Measurements from ENCODE around the gene WNT6. TPM values are rescaled to one million over a fixed set of nuclear protein-coding genes. Genes with fewer than 3 reads are reported as not detected.

Gene WNT6
- total and polyA plus RNA-seq, 2 of the 8 experiments (the other 6 are each of a cell fraction or from before 2014, with no cell fraction given): not detected

DNA sequence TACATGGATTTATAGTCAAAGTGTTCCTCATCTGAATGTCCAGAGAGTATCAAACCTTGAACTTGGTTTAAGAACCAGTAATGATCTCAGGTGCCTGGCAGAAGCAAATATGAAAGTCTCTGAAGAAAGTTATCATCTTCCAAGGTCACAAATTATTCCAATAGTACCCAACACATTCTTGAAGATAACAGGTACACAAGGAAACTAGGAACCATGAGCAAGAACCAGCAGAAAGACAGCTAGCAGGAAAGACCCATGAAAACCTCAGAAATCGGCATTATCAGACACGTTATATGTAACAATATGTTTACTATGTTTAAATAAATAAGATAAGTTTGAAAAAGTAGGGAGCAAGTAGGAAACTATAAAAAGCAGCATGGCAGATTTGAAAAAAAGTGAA is 22.1 kb upstream of the WNT6 start:
- no peak overlapping the region for H2AK5ac ChIP-seq (ENCODE audit: low read depth, low read length)
- DNase-seq (ENCODE audit: low read depth in 1 of 2, low spot score in 2 of 2) (no peak), FAIRE-seq (no peak)
- H2BK15ac ChIP-seq (ENCODE audit: low read length): no peak overlapping the region
- WGBS, 2 experiments (ENCODE audit: extremely low coverage in 1 of 2, insufficient coverage in 1 of 2, insufficient read length in 1 of 2, insufficient replicate concordance in 2 of 2, low coverage in 1 of 2, low lambda C conversion rate in 2 of 2, missing lambda C conversion rate in 1 of 2): 79% methylated on average over 2 of the region's 2 CpGs; no CpG with 5 or more reads in 1 of the 2 experiments
- no peak overlapping the region for H4K91ac ChIP-seq (replicated peaks; ENCODE audit: insufficient read length, low read length)
- H3K14ac ChIP-seq (ENCODE audit: insufficient read length): no peak overlapping the region
- H3K36me3 ChIP-seq (ENCODE audit: control insufficient read depth in 2 of 4, insufficient read depth in 4 of 4, low read length in 3 of 4): no peaks in the 10 kb centered on the region
- no peak overlapping the region for H3K4me3 ChIP-seq (ENCODE audit: extremely low read depth in 1 of 4, insufficient read depth in 2 of 4, low read depth in 3 of 4, low read length in 4 of 4)
- no peak overlapping the region for H3K23ac ChIP-seq (ENCODE audit: insufficient read length)
- no peaks in the 10 kb centered on the region for H4K20me1 ChIP-seq (replicated peaks in 1 of 2; ENCODE audit: control insufficient read depth in 1 of 2, insufficient read depth in 2 of 2, low read length in 2 of 2)
- peaks cover 0 to 3% (median 0%) of the 10 kb centered on the region in 4 experiments; a peak in 1 of 7 replicates for H3K4me1 ChIP-seq (replicated peaks in 1 of 4; ENCODE audit: control insufficient read depth in 3 of 4, insufficient read depth in 4 of 4, low read length in 3 of 4)
- no peak overlapping the region for H3K4ac ChIP-seq (replicated peaks; ENCODE audit: insufficient read length, low read depth, low read length)
- no peak overlapping the region for H2BK12ac ChIP-seq (ENCODE audit: low read depth, low read length)
- no peak overlapping the region for H3K56ac ChIP-seq (replicated peaks; ENCODE audit: insufficient read length, low read depth, low read length)
- no peaks in the 10 kb centered on the region for H3K9me3 ChIP-seq (ENCODE audit: insufficient read depth in 2 of 2, low read depth in 1 of 2, low read length in 1 of 2)
- no peaks in the 10 kb centered on the region for H3K23me2 ChIP-seq (ENCODE audit: low read depth, low read length)
- ChIA-PET CTCF (ENCODE audit: partially characterized antibody) (interaction anchor here (2.3 to 2.8 kb wide), 2 partner anchors 11 to 14 kb away, joined by 11 to 15 read pairs; no protein-coding TSS in a partner anchor), POLR2A (ENCODE audit: partially characterized antibody) (no interaction called here)
- H3K79me1 ChIP-seq (ENCODE audit: low read depth, low read length): no peaks in the 10 kb centered on the region
- H3K4me2 ChIP-seq (ENCODE audit: insufficient read depth in 1 of 2, low read depth in 2 of 2, low read length in 2 of 2): no peak overlapping the region
- H4K8ac ChIP-seq (ENCODE audit: extremely low read depth, insufficient read depth, low read length): no peak overlapping the region
- no peak overlapping the region for H2AFZ ChIP-seq (ENCODE audit: low read length)
- H3K9ac ChIP-seq (replicated peaks in 1 of 4; ENCODE audit: extremely low read depth in 1 of 4, low read depth in 3 of 4, low read length in 3 of 4): no peak overlapping the region
- no peak overlapping the region for H3K27ac ChIP-seq (ENCODE audit: low read depth, low read length)
- no peak overlapping the region for H4K5ac ChIP-seq (ENCODE audit: insufficient read length, low read depth, low read length)
- H2BK5ac ChIP-seq (ENCODE audit: low read depth, low read length): no peak overlapping the region
- no peak overlapping the region for H2BK20ac ChIP-seq (ENCODE audit: low read length)
- H3K79me2 ChIP-seq (ENCODE audit: control insufficient read depth in 1 of 2, insufficient read depth in 2 of 2, low read length in 2 of 2): no peaks in the 10 kb centered on the region
- no peak overlapping the region for H3K18ac ChIP-seq (ENCODE audit: extremely low read depth, low read length)
- no peak overlapping the region for H2BK120ac ChIP-seq (replicated peaks; ENCODE audit: low read depth, low read length)
- H3K27me3 ChIP-seq (replicated peaks in 1 of 4; ENCODE audit: control insufficient read depth in 3 of 4, extremely low read depth in 1 of 4, insufficient read depth in 3 of 4, low read length in 3 of 4): no peaks in the 10 kb centered on the region; a peak in 1 of 7 replicates
- TF ChIP-seq HDAC6 (IDR thresholded peaks at IDR 0.05; ENCODE audit: low read depth, low read length): no peak
- TF ChIP-seq POLR2A (IDR thresholded peaks at IDR 0.05; ENCODE audit: control extremely low read depth in 1 of 2, low read depth in 2 of 2, low read length in 2 of 2): no peak
- TF ChIP-seq TCF12 (IDR thresholded peaks at IDR 0.05; ENCODE audit: low read depth, low read length): no peak
- no peak for TF ChIP-seq GABPA (IDR thresholded peaks at IDR 0.05; ENCODE audit: borderline replicate concordance, insufficient read depth, low read length)
- TF ChIP-seq SRF (IDR thresholded peaks at IDR 0.05; ENCODE audit: low read depth, low read length): no peak
- TF ChIP-seq RBBP5 (IDR thresholded peaks at IDR 0.05; ENCODE audit: borderline replicate concordance, low read depth, low read length): no peak
- no peak for TF ChIP-seq CHD1 (IDR thresholded peaks at IDR 0.05; ENCODE audit: low read depth, low read length)
- TF ChIP-seq USF2 (IDR thresholded peaks at IDR 0.05; ENCODE audit: low read length): no peak
- TF ChIP-seq, protein P1, sequence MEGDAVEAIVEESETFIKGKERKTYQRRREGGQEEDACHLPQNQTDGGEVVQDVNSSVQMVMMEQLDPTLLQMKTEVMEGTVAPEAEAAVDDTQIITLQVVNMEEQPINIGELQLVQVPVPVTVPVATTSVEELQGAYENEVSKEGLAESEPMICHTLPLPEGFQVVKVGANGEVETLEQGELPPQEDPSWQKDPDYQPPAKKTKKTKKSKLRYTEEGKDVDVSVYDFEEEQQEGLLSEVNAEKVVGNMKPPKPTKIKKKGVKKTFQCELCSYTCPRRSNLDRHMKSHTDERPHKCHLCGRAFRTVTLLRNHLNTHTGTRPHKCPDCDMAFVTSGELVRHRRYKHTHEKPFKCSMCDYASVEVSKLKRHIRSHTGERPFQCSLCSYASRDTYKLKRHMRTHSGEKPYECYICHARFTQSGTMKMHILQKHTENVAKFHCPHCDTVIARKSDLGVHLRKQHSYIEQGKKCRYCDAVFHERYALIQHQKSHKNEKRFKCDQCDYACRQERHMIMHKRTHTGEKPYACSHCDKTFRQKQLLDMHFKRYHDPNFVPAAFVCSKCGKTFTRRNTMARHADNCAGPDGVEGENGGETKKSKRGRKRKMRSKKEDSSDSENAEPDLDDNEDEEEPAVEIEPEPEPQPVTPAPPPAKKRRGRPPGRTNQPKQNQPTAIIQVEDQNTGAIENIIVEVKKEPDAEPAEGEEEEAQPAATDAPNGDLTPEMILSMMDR (IDR thresholded peaks at IDR 0.05; ENCODE audit: control extremely low read depth in 1 of 3, insufficient read depth in 1 of 3, low read depth in 1 of 3, low read length in 3 of 3): no peak
- TF ChIP-seq SP1 (IDR thresholded peaks at IDR 0.05; ENCODE audit: low read depth, low read length): no peak
- no peak for TF ChIP-seq CBX8 (IDR thresholded peaks at IDR 0.05; ENCODE audit: borderline replicate concordance, low read depth, low read length)
- TF ChIP-seq MAFK (IDR thresholded peaks at IDR 0.05; ENCODE audit: low read depth, low read length): no peak
